NCI-H345 (cell line): ENCODE results near the gene RALGAPA2.

ENCODE experiments used
- DNase-seq: peaks from one replicate; lab custom pipeline; 2025; lab: John Stamatoyannopoulos, UW

RALGAPA2 gene

GRCh38 chr20:20712474-20713243 is at the start of gene RALGAPA2:
TSS of gene RALGAPA2 (minus strand) at chr20:20712644. CDS start at chr20:20712480, 164 bp downstream.
- peak; percentile 100 for DNase-seq

GRCh38 chr20:20761301-20761700 is 48.9 kb upstream of the RALGAPA2 start:
- DNase-seq: no peak

DNA sequence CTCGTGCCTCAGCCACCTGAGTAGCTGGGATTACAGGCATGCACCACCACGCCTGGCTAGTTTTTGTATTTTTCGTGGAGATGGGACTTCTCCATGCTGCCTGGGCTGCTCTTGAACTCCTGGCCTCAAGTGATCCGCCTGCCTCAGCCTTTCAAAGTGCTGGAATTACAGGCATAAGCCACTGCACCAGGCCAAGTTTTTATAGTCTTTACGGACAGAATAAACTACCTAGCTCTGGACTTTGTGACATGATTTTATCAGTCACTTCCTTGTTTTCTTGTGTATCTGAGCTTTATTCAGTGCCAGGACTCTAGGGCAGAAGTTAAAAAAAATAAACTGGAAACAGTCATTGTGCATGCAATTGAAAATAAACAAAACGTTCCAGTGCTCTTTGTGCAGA is 46.7 kb upstream of the RALGAPA2 start:
- no peak for DNase-seq

GRCh38 chr20:20755674-20756319 is 43.4 kb upstream of the RALGAPA2 start:
- DNase-seq: no peak

GRCh38 chr20:20755231-20755630 is 42.8 kb upstream of the RALGAPA2 start:
- DNase-seq: no peak

DNA sequence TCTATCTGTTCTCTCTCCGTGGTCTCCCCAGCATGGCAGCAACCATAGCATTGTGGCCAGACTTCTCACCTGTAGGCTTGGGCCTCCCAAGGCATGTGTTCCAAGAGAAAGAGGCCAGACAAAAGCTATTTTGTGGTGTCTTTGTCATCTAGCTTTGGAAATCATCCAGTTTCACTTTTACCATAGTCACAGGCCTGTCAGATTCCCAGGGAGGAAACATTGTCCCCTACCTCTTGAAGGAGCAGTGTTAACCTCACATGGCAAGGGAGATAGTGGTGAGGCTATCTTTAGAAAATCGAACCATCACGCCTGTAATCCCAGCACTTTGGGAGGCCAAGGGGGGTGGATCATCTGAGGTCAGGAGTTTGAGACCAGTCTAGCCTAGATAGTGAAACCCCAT is 42.3 kb upstream of the RALGAPA2 start:
- no peak for DNase-seq

- no peak for DNase-seq
Observed at GRCh38 chr20:20752712-20753111, 40.3 kb upstream of the RALGAPA2 start.

GRCh38 chr20:20747298-20747697 is 34.9 kb upstream of the RALGAPA2 start:
- no peak for DNase-seq

DNA sequence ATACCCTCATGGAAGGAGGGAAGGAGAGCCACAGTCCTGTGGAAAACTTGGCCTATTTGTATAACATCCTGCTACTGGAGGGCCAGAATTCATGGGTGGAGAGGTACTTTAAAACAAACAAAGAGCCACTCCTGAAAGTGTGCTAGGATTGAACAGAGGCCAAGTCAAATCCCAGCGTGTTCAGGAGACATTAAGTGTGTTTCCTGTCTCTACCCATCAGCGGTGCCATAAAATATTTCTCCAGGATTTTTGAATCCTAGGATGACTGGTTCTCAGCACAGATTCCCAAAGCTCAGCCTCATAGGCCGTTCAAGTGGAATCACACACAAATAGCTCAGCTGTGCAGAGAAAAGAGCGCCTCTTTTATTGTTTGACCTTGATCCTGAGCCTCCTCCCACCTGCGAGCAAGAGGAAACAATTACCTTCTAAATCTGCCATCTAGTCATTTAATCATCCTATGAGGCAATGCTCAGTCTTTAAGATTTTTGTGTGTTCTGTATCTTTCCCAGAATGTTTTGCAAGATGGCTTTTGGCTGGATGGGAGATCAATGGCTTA is 31.8 kb upstream of the RALGAPA2 start:
- peak; percentile 77 for DNase-seq

- peak; percentile 77 for DNase-seq
Observed at GRCh38 chr20:20743511-20744169, 31.2 kb upstream of the RALGAPA2 start.

DNA sequence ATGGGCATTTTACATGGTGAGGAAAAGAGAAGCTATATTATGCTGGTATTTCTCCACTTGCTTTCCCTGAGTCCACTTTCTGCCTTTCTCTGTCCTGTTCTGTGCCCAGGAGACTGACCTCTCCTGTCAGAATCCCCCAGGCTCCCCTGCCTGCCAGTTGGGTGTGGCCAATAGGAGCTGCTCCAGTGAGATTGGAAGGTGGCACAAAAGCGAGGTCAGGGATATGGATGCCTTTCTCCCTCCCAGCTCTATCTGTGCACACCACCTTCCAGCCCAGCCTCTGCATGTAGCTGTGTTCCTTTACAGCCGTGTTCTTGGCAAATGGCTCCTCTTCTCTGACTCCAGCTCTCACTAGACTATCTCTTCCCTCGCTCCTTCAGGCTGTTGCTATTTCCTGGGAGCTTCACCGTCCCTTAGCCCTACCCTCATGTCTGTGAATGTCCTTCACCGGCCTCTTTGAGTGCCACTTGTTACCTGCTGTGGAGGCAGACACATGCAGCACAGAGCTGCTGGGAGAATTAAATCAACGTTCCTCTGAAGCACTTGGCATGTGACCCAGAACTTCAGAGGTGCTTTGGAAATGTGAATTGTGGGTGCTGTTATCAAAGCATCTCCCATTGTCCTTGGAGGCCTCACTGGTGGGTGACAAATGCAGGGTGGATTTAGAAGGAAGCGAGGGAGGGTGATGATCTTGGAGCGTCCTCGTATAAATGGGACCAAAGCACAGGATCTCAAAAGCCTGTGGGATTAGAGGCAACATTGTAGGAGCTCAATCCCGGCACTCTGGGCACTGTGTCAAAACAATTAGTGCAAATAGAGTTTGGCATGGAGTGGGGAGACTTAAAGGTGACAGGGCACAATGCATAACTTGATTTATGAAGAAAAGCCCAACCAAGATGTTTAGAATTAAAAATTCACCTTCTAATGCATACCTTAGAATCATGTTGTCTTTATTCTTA is 28.9 kb upstream of the RALGAPA2 start:
- DNase-seq: peak; percentile 63

DNA sequence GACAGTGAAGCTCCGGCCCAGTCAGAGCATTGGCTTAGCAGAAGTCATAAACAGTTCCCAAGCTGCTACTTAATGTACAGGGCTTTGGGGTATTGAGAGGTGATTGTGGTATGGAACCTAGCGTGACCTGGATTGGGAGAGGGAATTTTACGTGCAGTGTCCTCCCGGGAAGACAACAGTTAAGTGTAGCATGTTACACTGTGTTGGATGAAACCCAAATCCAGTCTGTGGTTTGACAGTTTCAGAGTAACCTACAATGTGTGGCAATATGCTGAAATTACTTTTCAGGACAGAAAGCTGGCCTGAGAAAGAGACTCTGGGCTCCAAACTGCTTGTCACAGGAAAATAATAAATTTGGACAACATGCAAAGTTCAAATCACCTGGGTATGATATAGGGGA is 28.1 kb upstream of the RALGAPA2 start:
- no peak for DNase-seq

- DNase-seq: peak; percentile 60
Observed at GRCh38 chr20:20737158-20737557, 24.7 kb upstream of the RALGAPA2 start.

DNA sequence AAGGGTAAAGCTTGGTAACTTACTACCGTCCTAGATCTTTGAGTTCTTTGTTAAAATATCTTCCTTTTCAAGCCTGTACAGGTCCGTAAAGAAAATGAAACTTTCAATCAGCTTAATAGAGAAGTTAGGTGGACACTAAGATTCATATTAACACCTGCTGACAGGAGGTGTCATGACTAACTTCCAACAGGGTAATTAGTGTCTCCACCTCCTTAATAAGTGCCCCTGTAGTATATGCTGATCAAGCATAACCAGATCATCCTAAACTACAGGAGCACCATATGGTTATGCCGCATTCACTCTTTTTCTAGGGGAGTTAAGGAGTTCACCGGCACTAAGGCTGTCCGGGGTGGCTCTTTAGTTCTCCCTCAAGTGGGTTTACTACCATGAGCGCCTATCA is 23.9 kb upstream of the RALGAPA2 start:
- no peak for DNase-seq

DNA sequence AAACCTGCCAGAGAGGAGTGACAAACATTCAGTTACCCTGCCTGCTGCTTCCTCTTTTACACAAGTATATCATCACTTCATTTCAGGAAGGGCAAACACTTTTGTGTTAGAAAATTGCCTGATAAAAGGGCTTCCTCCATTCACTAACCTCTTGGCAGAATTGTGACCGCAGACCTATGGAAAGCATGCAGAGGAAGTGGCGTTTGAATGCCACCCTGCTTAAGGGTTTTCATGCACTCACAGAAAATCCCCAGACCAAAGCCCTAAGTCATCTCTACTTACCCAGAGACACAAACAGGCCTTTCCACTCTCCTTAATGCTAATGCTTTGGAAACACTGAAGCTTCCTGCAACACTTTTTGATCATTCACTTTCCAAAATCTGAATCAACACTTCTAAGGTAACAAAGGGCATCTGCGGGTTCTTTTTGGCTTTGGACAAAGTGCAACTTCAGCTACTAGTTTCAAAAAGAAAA is 22.1 kb upstream of the RALGAPA2 start:
- no peak for DNase-seq

DNA sequence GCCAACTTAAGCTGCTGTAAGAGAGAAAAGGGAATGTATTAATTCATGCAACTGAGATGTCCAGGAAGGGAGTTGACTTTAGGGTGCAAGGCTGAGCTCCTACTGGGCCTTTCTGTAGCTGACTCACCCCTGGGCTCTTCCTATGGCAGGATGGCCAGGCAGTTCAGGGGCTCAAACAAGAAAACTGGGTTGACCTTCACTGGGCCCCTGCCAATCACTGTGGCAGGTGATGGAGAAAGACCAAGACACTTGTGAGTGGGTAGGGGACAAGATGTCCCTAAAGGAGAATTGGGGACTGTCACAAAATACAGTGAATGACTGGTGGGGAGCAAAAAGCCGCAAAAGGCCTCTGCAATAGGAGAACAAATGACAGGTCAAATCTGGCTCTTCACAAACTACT is 21.5 kb upstream of the RALGAPA2 start:
- DNase-seq: no peak

DNA sequence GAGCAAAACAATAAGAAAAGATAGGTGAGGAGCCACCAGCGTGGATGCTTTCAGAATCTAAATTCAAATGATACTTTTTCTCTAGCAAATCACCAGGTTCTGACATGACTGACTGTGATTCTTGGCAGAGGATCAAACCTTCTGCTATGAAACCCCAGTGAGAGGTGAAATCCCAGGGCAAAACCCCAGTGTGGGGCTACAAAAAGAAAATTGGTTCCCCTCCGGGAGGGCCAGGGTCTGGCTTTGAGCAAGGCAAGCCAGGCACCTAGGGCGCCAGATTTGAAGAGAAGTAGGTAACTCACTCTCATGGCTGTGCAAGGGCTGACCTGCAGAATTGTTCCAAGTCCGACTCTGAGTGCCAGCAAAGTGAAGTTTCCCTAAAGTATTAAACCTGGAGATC is 20.2 kb upstream of the RALGAPA2 start:
- no peak for DNase-seq

DNA sequence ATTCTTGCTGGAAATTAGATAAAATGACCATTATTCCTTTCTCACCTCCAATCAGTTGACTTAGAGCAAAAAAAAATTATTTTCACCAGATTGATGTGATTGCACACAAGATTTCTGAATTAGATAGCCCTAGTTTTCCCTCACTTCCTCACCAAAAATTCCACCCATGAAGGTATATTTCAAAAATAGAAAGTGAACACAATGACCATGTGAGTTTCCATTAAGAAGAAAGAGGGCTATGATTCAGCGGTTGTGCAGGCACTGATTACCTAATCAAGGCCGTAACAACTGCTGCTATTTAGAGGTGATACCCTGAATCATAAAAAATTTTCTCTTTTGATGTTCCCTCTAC is 19.5 kb upstream of the RALGAPA2 start:
- DNase-seq: no peak

GRCh38 chr20:20731000-20731944 is 18.8 kb upstream of the RALGAPA2 start:
- no peak for DNase-seq

GRCh38 chr20:20729563-20729962 is 17.1 kb upstream of the RALGAPA2 start:
- no peak for DNase-seq
